GM21390 (cell line): ENCODE measurements around the gene WHAMM.
"Not testable (repeated sequence)": the region's sequence is repeated elsewhere in the genome, so short reads cannot be mapped to it uniquely, and the experiment has no call there.

Experiments used
- ATAC-seq: cut with Tn5 transposase; IDR thresholded peaks from one replicate; pipeline ENCODE4 v1.9.1; 2021; ENCODE audit not compliant: unreplicated experiment

Gene WHAMM

GRCh38 chr15:82809308-82810060 is at the start of gene WHAMM:
Gene WHAMM (plus strand): TSS chr15:82809628. CDS start chr15:82809727, 99 bp downstream.
- peak; percentile 74 for ATAC-seq

- ATAC-seq = no peak
Measured at GRCh38 chr15:82763361-82764116, 45.9 kb upstream of the WHAMM start.

- no peak for ATAC-seq
Measured at GRCh38 chr15:82764117-82764490, 45.3 kb upstream of the WHAMM start.

- no peak for ATAC-seq
Measured at GRCh38 chr15:82764740-82765139, 44.7 kb upstream of the WHAMM start.

GRCh38 chr15:82766201-82766600 is 43.2 kb upstream of the WHAMM start:
- not testable (repeated sequence) for ATAC-seq

GRCh38 chr15:82767163-82767829 is 42.1 kb upstream of the WHAMM start:
- no peak for ATAC-seq

- no peak for ATAC-seq
Measured at GRCh38 chr15:82768414-82769054, 40.9 kb upstream of the WHAMM start.

- ATAC-seq = no peak
Measured at GRCh38 chr15:82771789-82772607, 37.4 kb upstream of the WHAMM start.

GRCh38 chr15:82774496-82774895 is 34.9 kb upstream of the WHAMM start:
- ATAC-seq = no peak

- ATAC-seq = no peak
Measured at GRCh38 chr15:82778755-82779154, 30.7 kb upstream of the WHAMM start.

- ATAC-seq = no peak
Measured at GRCh38 chr15:82781349-82781748, 28.1 kb upstream of the WHAMM start.

- ATAC-seq = no peak
Measured at GRCh38 chr15:82788496-82788895, 20.9 kb upstream of the WHAMM start.

- no peak for ATAC-seq
Measured at GRCh38 chr15:82789491-82789890, 19.9 kb upstream of the WHAMM start.

- no peak for ATAC-seq
Measured at GRCh38 chr15:82790321-82790720, 19.1 kb upstream of the WHAMM start.

- no peak for ATAC-seq
Measured at GRCh38 chr15:82792068-82792467, 17.4 kb upstream of the WHAMM start.

- no peak for ATAC-seq
Measured at GRCh38 chr15:82793737-82794136, 15.7 kb upstream of the WHAMM start.

GRCh38 chr15:82798104-82798503 is 11.3 kb upstream of the WHAMM start:
- ATAC-seq = no peak

- ATAC-seq = no peak
Measured at GRCh38 chr15:82798531-82799166, 10.8 kb upstream of the WHAMM start.

GRCh38 chr15:82799183-82799841 is 10.1 kb upstream of the WHAMM start:
- ATAC-seq = no peak

- no peak for ATAC-seq
Measured at GRCh38 chr15:82802497-82802896, 6.9 kb upstream of the WHAMM start.
